Measurements from ENCODE around the gene GRK5.

Gene GRK5

DNA sequence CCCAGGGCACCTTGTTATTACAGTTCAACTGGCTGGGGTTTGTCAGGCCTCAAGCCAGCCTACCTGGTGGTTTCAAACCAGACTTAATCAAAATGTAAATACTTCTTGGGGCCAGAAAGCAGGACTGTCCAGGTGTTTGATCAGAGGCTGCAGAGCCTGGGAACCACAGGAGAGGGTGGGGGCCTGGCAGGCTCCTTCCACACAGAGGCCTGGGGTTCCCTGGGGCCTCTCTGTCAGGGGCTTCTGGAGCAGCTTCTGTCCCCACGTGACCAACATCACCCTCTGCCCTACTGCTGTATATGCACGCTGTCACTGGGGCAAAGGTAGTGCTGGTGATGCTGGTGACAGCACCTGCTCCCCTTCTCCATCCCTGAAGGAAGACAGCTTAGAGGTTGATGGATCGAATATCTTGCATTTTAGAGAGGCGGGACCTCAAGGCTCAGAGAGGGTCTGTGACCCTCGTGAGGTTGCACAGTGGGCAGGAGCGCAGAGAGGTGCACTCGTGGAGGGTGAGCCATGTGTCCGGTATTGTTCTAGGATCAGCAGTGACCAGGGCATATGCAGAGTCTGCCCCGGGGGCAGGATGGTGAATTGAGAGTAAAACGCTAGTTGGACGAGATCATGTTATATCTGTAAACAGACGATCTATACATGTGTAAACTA is 95.4 kb downstream of the GRK5 start:
- DNase-seq: no peak

- no peak for DNase-seq
Observed at GRCh38 chr10:119303886-119304285, 96.5 kb downstream of the GRK5 start.

DNA sequence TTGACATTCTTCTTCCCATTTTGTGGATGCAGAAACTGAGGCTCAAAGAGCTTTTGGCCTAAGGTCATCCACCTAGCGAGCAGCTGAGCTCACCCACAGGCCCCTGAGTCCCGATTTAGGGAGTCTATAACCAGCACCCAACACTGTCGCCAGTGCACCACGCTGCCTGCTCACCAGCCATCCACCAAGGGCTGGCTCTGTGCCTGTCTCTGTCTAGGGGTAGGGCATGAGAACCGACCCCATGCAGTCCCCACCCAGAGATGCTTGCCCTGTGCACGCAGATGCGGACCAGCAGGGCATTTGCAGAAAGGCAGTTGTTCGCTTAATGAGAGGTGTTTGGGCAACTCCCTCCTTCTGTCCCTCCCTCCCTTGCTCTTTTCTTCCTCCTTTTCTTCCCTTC is 97.2 kb downstream of the GRK5 start:
- DNase-seq: no peak

DNA sequence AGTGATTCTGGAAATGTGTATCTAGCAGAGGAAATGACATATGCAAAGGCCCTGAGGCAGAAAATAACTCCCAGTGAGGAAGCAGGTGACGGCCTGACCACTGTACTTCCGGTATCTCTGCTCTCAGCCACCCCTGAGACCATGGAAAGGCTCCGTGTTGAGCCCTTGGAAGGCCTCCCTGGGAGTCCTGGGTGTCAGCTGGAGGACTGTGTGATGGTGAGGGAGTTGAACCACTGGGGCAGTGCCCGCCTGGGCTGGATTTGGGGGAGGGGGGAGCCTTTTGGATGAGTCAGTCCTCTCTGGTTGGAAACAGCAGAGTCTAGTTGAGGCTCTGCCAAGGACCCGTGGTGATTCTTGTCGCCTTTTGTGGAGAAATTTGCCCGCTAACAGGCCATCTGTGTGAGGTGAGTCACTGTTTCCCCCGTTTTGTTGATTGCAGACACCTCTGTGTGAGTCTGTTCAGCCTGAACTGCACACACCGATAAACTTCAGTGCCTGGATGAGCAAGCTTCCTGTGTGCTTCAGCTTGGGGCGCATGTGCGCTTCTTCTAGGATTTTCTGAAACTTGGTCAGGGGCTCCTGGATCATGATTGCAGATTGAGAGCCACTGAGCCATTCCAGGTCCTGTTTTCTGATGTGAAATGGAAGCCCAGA is 98.6 kb downstream of the GRK5 start:
- DNase-seq: peak; percentile 48 to 67 (median 54)

DNA sequence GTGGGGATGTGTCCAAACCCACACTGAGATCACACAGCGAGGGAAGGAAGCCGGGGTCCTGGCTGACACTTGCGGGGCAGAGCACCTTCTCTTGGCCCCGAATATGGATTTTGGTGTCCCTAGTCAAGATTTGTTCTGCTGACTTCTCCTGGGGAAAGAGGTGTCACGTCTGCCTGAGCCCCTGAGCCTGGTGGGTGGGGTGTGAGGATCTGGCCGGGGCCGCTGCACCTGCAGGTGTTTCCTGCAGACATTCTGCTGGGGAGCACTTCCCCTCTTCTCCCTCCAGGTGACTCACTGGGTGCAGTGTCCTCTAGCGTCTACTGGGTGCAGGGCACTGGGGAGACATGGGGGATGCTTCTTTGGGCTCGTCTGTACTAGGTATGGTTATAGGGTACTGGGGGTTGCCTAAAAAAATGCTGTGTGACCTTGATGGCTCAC is 99.2 kb downstream of the GRK5 start:
- peak in 2 of 4 experiments; percentile 49 to 68 for DNase-seq

GRCh38 chr10:119306986-119307392 is 99.6 kb downstream of the GRK5 start:
- DNase-seq: no peak

DNA sequence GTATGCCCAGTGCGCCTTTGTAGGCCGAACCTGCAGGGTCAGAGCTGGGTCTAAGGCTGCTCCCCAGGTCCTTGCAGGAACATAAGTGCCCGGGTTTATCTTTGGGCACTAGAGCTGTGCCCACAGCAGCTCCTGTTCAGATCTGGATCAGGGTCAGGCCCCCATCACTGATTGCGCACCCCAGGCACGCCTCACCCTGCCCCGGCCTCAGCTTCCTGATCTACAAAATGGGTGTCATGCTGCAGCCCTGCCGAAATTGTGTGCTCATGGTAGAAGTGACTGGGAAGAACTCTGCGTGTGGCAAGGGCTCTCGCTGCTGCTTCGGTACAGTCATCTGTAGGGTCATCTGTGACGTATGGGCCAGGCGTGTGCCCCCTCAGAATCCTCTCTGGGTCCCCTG is 100.7 kb downstream of the GRK5 start:
- DNase-seq: no peak

GRCh38 chr10:119308551-119309422 is 101.4 kb downstream of the GRK5 start:
- DNase-seq: no peak

DNA sequence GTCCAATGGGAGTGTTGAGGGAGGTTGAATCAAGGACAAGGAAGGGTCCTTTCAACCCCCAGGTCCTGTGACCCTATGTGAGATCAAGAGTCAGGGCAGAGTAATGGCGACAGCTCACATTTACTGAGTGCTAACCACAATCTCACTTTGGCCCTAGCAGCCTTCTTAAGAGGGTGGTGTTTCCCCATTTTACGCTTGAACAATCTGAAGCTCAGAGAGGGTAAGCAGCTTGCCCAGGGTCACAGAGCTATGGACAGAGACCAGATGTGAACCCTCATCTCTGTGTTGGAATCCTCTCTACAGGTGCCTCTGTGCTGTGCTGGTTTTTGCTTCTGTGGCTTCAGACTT is 102.0 kb downstream of the GRK5 start:
- DNase-seq: no peak

GRCh38 chr10:119310806-119311205 is 103.4 kb downstream of the GRK5 start:
- no peak for DNase-seq

DNA sequence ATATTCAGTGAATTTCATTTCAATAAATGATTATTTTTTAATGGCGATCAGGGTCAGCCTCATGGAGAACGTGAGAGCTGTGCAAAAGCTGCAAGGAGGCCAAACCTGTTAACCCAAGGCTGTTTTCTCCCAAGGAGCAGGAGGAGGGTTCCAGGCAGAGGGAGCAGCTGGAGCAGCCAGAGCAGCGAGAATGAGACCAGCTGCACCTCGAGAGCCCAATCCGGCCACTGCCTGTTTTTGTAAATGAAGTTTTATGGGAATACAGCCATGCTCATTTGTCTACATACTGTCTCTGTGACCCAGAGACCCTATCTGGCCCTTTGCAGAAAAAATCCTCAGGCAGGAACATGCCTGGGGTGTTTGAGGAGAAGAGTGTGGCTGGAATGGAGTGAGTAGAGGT is 104.9 kb downstream of the GRK5 start:
- DNase-seq: no peak

- no peak for DNase-seq
Observed at GRCh38 chr10:119313024-119313423, 105.7 kb downstream of the GRK5 start.

DNA sequence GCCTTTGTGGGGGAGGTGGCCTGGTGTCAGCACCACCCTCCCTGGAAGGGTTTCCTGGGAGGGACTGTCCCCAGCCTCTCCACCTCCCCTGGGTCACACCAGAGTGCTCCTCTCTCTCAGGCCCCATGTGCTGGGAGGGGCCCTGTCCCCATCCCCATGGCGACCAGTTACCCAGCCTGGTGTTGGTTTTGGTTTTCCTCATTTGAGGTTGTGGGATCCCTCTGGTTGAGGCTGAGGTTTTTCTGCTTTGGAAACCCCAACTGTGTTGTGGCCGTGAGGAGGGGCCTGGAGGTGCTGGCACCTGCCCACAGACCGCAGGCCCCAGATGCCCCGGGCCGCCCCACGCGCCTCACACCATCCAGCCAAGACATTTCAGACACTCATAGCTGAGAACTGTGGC is 106.3 kb downstream of the GRK5 start:
- no peak for DNase-seq

DNA sequence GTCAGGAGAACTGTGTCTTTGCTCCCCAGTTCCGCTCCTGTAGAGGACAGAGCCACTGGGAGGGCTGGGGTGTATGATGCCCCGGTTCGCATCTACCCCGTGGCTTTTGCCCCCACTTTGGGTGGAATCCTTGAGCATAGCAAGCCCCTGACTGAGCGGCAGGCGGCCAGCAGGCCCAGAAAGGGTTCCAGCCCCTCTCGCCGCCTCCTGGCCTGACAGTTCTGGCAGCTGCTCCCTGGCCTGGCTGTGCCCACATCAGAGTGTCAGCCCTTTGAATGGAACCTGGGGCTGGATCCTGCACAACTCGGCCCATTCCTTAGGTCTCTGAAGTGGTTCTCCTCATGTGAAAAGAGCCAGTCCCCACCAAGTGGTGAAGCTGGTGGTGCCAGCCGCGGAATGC is 106.7 kb downstream of the GRK5 start:
- DNase-seq: no peak

GRCh38 chr10:119314486-119314885 is 107.1 kb downstream of the GRK5 start:
- DNase-seq: no peak

DNA sequence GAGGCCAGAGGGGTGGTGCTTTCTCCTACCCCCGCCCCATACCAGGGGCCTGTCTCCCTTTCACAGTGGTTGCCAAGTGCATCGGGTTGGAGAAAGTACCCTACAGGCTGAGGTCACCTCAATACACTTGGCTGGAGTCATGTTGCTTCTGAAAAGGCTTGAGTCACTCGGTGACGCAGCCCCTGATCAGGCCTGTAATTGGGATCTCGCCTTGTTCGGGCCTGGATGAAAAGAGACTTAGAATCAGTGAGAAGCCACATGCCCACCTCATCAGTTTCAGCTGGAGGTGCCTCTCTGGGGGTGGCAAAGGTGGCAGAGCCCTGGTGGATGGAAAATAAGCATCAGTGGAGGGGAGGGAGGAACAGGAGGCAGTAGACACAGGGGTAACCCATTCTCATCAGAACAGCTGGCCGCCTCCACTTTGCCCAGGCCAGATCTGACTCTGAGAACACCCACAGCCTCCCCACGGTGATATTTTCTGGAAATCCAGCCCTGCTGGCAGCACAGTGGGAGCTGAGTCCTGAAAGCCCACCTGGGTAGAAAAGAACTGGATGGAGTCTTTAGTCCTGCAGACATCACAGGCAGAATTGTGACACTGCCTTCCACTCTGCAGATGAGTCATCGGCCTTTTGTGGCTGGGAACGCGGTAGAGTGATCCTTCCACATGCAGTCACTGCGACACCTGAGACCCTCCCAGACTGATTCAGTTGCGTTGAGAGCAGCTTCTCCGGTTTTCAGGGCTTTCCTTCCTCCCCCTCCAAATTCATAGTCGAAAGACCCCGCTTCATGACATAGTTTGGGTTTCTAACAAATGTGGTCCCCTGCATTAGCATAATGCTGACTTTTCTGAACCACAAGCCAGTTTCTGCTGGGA is 108.0 kb downstream of the GRK5 start:
- peak; percentile 27 to 41 (median 30) for DNase-seq

GRCh38 chr10:119316002-119316358 is 108.6 kb downstream of the GRK5 start:
- no peak for DNase-seq

DNA sequence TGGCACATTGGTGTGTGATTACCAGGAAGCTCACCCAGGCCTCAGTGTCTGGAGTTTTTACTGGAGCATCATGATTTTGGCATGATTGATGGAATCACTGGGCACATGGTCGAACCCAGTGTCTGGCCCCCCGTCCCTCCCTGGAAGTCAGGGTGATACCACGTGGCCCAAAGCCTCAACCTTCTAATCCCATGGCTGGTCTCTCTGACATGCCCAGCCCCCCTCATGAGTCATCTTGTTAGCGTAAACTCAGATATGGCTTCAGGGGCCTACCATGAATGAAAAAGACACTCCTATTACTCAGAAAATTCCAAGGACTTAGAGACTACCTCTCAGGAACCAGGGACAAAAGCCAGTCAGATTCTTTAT is 109.3 kb downstream of the GRK5 start:
- no peak for DNase-seq

- DNase-seq: no peak
Observed at GRCh38 chr10:119318411-119319160, 111.2 kb downstream of the GRK5 start.

DNA sequence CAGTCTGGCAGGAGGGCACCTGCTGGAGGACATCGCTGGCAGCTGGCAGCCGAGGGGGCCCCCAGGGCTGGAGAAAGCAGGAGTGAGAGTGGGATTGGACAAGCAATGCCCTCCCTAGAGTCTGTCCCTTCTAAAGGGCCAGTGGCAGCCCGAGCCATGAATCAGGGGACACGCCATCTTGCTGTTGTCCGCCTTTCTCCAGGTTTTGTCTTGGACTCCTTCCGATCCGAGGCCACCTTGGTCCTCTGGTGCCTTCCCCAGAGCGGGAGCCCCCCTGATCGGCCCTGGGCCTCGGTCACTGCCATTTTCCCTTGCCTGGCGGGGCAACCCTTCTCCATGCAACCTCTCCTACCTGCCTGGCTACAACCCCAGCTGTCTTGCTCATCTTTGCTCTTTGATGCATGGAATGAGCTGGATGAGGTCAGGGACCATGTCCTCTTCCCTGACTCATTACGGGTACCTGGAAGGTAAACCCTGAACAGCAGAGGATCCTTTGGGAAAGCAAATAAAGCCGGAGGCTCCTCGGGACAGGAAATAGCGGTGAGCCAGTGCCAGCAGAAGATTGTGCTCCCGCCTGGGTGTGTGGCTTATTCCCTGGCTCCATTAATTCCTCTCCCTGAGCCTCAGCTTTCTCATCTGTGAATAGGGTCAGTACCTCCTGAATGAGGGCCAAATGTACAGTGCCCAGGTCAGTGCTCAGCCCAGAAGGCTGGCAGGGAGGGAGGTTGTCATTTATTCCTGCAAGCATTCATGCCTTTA is 112.0 kb downstream of the GRK5 start:
- DNase-seq: no peak

- no peak for DNase-seq
Observed at GRCh38 chr10:119319920-119320258, 112.5 kb downstream of the GRK5 start.

DNA sequence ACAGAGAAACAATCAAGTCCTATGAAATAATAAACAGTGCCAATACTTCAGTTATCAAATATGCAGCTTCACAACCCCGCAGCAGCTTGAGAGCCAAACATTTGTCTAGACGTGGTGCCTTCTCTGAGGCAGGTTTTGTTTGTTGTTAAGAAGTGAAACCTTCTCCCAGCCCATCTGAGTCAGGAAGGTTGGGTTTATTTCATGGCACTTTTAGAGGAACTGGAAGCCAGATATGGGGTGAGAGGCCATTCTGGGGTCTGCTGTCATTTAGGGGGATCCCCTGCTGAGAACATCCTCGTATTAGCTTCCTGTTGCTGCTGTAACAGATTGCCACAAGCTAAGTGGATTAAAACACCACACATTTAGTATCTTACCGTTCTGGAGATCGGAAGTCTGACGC is 113.6 kb downstream of the GRK5 start:
- no peak for DNase-seq

All from activated naive CD4-positive, alpha-beta T cell (primary cell).